HL-60 (cell line): ENCODE measurements around the gene PI4KB.

Experiments
- DNase-seq, 2 experiments: peaks; one replicate each; pipeline ENCODE4 v3.0.0-alpha.2; 2010 to 2020; ENCODE audit warnings: low read depth in 1 of 2, low spot score in 1 of 2
- H3K27ac ChIP-seq: fragments of 250-450 bp; sonication (Bioruptor Pico); replicated peaks from 2 replicates; pipeline ENCODE4 v1.5.1; 2020; ENCODE audit warnings: mild to moderate bottlenecking, moderate library complexity
- H3K27me3 ChIP-seq: fragments of 250-450 bp; sonication (Bioruptor Pico); 2 replicates; pipeline ENCODE4 v1.5.1; 2021; ENCODE audit warnings: mild to moderate bottlenecking, moderate library complexity; ENCODE audit not compliant: insufficient read depth, poor library complexity, severe bottlenecking
- H3K4me3 ChIP-seq: replicated peaks from 2 replicates; pipeline ENCODE4 v1.5.1; 2011; ENCODE audit warnings: mild to moderate bottlenecking, control low read depth, low read length; ENCODE audit not compliant: insufficient read depth
- CTCF ChIP-seq: IDR thresholded peaks from one replicate; pipeline ENCODE4 v1.5.1; 2011; ENCODE audit warnings: low read length, control low read depth, inconsistent platforms; ENCODE audit not compliant: insufficient read depth
- GABPA ChIP-seq: IDR thresholded peaks from 2 replicates; pipeline ENCODE4 v1.6.1; 2012; ENCODE audit warnings: low read depth
- POLR2AphosphoS5 ChIP-seq: IDR thresholded peaks from 2 replicates; pipeline ENCODE4 v1.6.1; 2012; ENCODE audit warnings: low read depth
- REST ChIP-seq: IDR thresholded peaks from 2 replicates; pipeline ENCODE4 v1.6.1; 2012; ENCODE audit warnings: low read depth; ENCODE audit not compliant: insufficient replicate concordance
- SPI1 ChIP-seq: IDR thresholded peaks from 2 replicates; pipeline ENCODE4 v1.6.1; 2012; ENCODE audit warnings: low read depth, mild to moderate bottlenecking, borderline replicate concordance

PI4KB gene

GRCh38 chr1:151347523-151348246 lies 20.5 kb upstream of the PI4KB start:
- H3K27me3 ChIP-seq = no peaks in the 10 kb centered on the region
- no peak for TF ChIP-seq POLR2AphosphoS5
- TF ChIP-seq GABPA = no peak
- no peak for TF ChIP-seq SPI1
- no peak for TF ChIP-seq REST
- DNase-seq = no peak
- peak overlapping the region; percentile 95 for H3K27ac ChIP-seq
- H3K4me3 ChIP-seq = peak overlapping the region; percentile 34

- H3K27ac ChIP-seq = peak within 1 kb of the TSS; percentile 95
Observed at GRCh38 chr1:151346769-151347522, 19.7 kb upstream of the PI4KB start, which contains the start of gene RFX5. RFX5 (minus strand) TSS chr1:151347252; CDS start chr1:151346320, 932 bp downstream.

More at GRCh38 chr1:151346769-151347522, 19.7 kb upstream of the PI4KB start, which contains the start of gene RFX5:
- DNase-seq = peak; percentile 98 to 99
- Histone ChIP-seq H3K4me3 (peak within 1 kb of the TSS; percentile 69), H3K27me3 (no peaks in the 10 kb centered on the region)
- peak; percentile 79 for TF ChIP-seq POLR2AphosphoS5
- TF ChIP-seq CTCF = no peak
- peak; percentile 27; the same call in 1 of the 2 replicates for TF ChIP-seq SPI1
- no peak for TF ChIP-seq REST
- TF ChIP-seq GABPA = no peak
